ENCODE data around the gene CLEC2L.

Gene CLEC2L

GRCh38 chr7:139572071-139572470 is 48.6 kb downstream of the CLEC2L start:
- H3K27ac ChIP-seq: no peak overlapping the region
- no peak for DNase-seq (ENCODE audit: low read depth, low spot score)

GRCh38 chr7:139572704-139573385 is 49.4 kb downstream of the CLEC2L start:
- DNase-seq (ENCODE audit: low read depth, low spot score): no peak
- H3K27ac ChIP-seq: no peak overlapping the region

- DNase-seq (ENCODE audit: low read depth, low spot score): no peak
- H3K27ac ChIP-seq: no peak overlapping the region
Measured at GRCh38 chr7:139573871-139574270, 50.4 kb downstream of the CLEC2L start.

- DNase-seq (ENCODE audit: low read depth, low spot score): no peak
- H3K27ac ChIP-seq: no peak overlapping the region
Measured at GRCh38 chr7:139574618-139575337, 51.3 kb downstream of the CLEC2L start.

GRCh38 chr7:139575338-139575680 is 51.8 kb downstream of the CLEC2L start:
- H3K27ac ChIP-seq: no peak overlapping the region
- DNase-seq (ENCODE audit: low read depth, low spot score): no peak

GRCh38 chr7:139576179-139576973 is 52.9 kb downstream of the CLEC2L start:
- no peak for DNase-seq (ENCODE audit: low read depth, low spot score)
- no peak overlapping the region for H3K27ac ChIP-seq

GRCh38 chr7:139580435-139580834 is 57.0 kb downstream of the CLEC2L start:
- H3K27ac ChIP-seq: no peak overlapping the region
- no peak for DNase-seq (ENCODE audit: low read depth, low spot score)

- no peak overlapping the region for H3K27ac ChIP-seq
- no peak for DNase-seq (ENCODE audit: low read depth, low spot score)
Measured at GRCh38 chr7:139582130-139582650, 58.7 kb downstream of the CLEC2L start.

- no peak overlapping the region for H3K27ac ChIP-seq
- DNase-seq (ENCODE audit: low read depth, low spot score): no peak
Measured at GRCh38 chr7:139582671-139583155, 59.2 kb downstream of the CLEC2L start.

- no peak for DNase-seq (ENCODE audit: low read depth, low spot score)
- H3K27ac ChIP-seq: no peak overlapping the region
Measured at GRCh38 chr7:139583826-139584553, 60.5 kb downstream of the CLEC2L start.

GRCh38 chr7:139585042-139585441 is 61.6 kb downstream of the CLEC2L start:
- DNase-seq (ENCODE audit: low read depth, low spot score): no peak
- H3K27ac ChIP-seq: no peak overlapping the region

- H3K27ac ChIP-seq: no peak overlapping the region
- DNase-seq (ENCODE audit: low read depth, low spot score): no peak
Measured at GRCh38 chr7:139586286-139586685, 62.8 kb downstream of the CLEC2L start.

GRCh38 chr7:139587535-139587934 is 64.0 kb downstream of the CLEC2L start:
- no peak for DNase-seq (ENCODE audit: low read depth, low spot score)

GRCh38 chr7:139588632-139589031 is 65.1 kb downstream of the CLEC2L start:
- no peak overlapping the region for H3K27ac ChIP-seq
- no peak for DNase-seq (ENCODE audit: low read depth, low spot score)

More at GRCh38 chr7:139587535-139587934, 64.0 kb downstream of the CLEC2L start:
- H3K27ac ChIP-seq: no peak overlapping the region

- no peak overlapping the region for H3K27ac ChIP-seq
- DNase-seq (ENCODE audit: low read depth, low spot score): no peak
Measured at GRCh38 chr7:139589474-139589873, 66.0 kb downstream of the CLEC2L start.

GRCh38 chr7:139591550-139592195 is 68.2 kb downstream of the CLEC2L start:
- DNase-seq (ENCODE audit: low read depth, low spot score): no peak
- H3K27ac ChIP-seq: no peak overlapping the region

- no peak for DNase-seq (ENCODE audit: low read depth, low spot score)
- H3K27ac ChIP-seq: no peak overlapping the region
Measured at GRCh38 chr7:139592801-139593461, 69.4 kb downstream of the CLEC2L start.

- DNase-seq (ENCODE audit: low read depth, low spot score): no peak
- no peak overlapping the region for H3K27ac ChIP-seq
Measured at GRCh38 chr7:139594090-139594489, 70.6 kb downstream of the CLEC2L start.

Measured in epithelial cell of prostate (primary cell).